Right renal cortex interstitium (tissue), 3 donors: ENCODE data around the gene CAP2. TPM values are rescaled to one million over a fixed set of nuclear protein-coding genes. Genes with fewer than 3 reads are reported as not detected.
"Not testable (repeated sequence)": the region's sequence is repeated elsewhere in the genome, so short reads cannot be mapped to it uniquely, and the experiment has no call there.

ENCODE experiments used
- DNase-seq, 3 donors: peaks; one replicate each; pipeline ENCODE4 v3.0.0-alpha.2; 2013; ENCODE audit warnings: low read depth in 3 of 3, low spot score in 2 of 3
- polyA plus RNA-seq, 3 donors: library from polyadenylated mRNA; unstranded; fragments of 120-200 nt; gene quantifications; one replicate each; pipeline ENCODE4 v1.2.1, GENCODE V29; 2013; ENCODE audit not compliant: insufficient read length in 3 of 3

CAP2 gene
- polyA plus RNA-seq, 3 donors: 13.0 to 15.8 (median 13.3) TPM

DNA sequence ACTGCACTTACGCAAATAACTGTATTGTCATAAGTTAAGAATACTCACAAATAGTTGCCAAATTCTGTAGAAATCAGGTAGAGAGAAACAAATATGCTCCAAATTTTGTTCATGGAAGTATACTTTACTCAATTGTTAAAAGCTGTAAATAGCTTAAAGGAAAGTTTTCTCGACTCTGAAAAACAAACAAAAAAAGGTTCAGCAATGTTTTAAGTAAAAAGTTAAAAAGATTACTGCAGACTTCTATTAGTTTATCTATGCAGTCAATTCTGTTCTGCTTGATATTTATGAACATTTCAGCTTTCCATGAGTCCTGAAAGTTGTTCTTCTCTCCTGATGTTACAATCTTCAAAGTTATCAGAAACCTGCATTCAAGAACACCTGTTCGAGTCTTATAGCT lies 169.2 kb downstream of the CAP2 start:
- DNase-seq: no peak

DNA sequence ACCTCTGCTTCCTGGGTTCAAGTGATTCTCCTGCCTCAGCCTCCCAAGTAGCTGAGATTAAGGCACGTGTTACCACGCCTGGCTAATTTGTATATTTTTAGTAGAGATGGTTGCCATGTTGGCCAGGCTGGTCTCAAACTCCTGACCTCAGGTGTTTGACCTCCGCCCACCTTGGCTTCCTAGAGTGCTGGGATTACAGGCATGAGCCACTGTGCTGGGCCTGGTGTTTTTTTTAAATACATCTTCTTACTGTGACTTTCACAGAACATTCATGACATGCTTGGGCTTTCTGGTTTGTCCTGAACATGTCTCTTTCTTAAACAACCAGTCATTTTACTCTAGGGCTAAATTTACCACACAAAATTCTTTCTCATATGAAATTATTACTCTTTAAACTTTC lies 172.0 kb downstream of the CAP2 start:
- DNase-seq: no peak

DNA sequence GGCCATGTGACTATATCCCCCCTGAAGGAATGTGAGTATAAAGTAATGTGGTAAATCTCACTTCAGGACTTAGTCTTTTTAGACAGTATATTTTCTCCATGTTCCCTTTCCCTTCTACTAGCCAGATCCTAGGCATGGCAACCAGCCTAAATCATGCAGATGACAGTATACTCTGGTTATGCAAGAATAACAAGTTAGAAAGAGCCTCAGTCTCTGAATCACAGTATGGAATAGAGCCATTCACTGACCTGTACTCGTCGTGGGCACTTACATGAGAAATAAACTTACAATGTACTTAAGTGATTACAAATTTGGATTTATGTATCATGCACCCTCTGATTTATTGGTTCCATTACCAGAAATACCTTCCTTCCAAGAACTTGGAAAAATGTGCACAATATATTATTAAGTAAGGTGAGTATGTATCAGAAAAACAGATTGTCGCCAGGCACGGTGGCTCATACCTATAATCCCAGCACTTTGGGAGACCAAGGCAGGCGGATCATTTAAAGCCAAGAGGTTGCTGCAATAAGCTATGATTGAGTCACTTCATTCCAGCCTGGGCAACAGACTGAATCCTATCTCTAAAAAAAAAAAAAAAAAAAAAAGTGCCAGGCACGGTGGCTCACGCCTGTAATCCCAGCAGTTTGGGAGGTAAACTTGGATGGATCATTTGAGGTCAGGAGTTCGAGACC lies 181.6 kb downstream of the CAP2 start:
- no peak for DNase-seq

DNA sequence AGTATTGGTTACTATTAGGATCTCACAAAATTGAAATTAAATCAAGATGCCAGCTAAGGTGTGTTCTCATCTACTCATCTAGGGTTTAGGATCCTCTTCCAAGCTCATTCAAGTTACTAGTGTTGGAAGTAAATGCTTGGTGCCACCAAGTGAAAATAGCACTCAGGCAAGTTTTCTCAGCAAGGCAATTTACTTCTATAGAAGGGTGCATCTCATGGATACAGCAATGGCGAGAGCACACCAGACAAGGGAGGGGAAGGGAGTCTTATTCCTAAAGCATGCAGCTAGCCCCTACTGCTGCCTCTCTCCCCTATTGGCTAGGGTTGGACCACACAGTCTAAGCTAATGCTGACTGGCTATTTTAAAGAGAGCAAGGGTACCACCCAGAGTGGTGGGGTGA lies 183.7 kb downstream of the CAP2 start:
- no peak for DNase-seq

DNA sequence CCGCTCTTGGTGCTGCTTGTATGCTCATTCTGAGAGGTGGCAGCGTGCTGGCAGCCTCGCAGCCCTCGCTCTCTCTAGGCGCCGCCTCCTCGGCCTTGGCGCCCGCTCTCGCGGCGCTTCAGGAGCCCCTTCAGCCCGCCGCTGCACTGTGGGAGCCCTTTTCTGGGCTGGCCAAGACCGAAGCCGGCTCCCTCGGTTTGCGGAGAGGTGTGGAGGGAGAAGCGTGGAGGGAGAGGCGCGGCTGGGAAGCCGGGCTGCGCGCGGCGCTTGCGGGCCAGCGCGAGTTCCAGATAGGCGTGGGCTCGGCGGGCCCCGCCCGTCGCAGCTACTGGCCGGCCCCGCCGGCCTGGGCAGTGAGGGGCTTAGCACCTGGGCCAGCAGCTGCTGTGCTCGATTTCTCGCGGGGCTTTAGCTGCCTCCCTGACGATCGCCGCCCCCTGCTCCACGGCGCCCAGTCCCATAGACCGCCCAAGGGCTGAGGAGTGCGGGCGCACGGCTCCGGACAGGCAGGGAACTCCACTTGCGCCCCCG lies 187.2 kb downstream of the CAP2 start:
- DNase-seq: peak in 2 of 3 donors; percentile 23 to 56

DNA sequence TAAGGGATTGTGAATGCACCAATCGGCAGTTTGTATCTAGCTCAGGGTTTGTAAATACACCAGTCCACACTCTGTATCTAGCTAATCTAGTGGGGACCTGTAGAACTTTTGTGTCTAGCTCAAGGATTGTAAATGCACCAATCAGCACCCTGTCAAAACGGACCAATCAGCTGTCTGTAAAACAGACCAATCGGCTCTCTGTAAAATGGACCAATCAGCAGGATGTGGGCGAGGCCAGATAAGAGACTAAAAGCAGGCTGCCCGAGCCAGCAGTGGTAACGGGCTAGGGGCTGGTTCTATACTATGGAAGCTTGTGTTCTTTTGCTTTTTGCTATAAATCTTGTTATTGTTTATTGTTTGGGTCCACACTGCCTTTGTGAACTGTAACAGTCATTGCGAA lies 187.9 kb downstream of the CAP2 start:
- DNase-seq: not testable (repeated sequence)

DNA sequence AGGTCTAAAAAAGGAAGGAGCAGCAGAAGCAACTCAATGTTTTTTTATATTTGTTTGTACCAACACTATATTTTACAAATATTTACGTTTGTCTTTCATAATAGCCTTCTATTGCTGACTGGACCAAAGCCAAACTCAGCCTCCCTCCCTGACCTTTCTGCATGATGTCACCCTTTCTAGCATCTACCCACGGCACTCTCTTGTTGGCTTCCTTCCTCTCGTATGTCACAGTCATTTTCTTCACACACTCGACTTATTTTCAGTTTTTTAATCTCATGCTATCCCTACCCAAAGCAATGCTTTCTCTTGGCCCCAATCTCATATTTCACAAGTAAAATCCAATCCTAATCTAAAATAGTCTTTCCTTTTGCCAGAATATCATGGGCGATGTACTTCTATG lies 190.4 kb downstream of the CAP2 start:
- DNase-seq: no peak

DNA sequence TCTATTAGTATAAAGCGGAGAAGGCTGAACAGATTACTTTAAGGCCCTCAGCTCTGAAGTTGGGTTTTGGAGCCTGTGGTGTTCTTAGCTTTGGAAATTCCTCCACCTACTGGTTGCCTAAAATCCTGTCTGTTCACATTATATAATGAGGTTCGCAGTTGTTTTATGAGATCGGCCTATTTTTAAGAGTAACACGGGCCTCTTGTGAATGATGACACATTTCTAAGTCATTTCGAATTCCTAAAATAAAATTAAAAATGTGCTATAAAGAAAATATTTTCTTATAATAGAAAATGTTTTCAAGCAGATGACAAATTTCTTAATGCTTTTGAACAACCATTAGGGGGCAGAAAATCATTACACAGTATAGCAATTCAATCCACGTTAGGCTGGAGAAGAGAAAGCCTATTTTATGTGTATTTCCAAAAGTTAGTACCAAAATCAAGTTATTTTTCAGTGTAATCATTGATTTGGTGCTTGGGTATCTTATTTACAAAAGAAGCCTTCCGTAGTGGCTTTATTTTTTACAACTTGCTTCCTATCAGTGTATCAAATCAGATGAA lies 190.9 kb downstream of the CAP2 start:
- DNase-seq: peak in 2 of 3 donors; percentile 71 to 74

DNA sequence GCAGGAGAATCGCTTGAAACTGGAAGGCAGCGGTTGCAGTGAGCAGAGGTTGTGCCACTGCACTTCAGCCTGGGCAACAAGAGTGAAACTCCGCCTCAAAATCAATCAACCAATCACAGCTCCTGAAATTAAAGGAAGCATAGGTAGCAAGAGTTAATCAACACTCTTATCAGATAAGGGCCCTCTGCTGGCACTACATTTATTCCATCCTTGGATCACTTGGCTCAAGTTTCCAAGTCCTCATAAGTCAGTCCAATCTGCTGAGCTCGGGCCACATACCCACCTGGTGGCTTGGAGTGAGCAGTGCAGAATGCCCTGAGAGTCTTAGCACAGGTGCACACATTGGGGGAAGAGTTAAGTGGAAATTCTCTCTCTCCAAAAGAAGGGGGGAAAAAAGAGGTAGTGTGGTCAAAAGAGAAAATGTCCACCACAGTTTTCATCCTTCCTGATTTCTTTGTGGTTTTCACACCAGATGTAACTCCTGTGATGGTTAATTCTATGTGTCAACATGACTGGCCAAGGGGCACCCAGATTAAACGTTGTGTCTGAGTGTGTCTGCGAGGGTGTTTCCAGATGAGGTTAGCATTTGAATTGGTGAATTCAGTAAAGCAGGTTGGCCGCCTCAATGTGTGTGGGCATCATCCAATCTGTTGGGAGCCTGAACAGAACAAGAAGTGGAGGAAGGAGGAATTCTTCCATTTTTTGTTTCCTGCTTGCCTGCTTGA lies 192.5 kb downstream of the CAP2 start:
- no peak for DNase-seq

DNA sequence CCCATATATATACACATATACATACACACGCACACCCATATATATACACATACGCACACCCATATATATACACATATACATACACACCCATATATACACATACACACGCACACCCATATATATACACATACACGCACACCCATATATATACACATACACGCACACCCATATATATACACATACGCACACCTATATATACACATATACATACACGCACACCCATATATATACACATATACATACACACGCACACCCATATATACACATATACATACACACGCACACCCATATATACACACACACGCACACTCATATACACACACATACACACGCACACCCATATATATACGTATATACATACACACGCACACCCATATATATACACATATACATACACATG lies 193.2 kb downstream of the CAP2 start:
- not testable (repeated sequence) for DNase-seq

DNA sequence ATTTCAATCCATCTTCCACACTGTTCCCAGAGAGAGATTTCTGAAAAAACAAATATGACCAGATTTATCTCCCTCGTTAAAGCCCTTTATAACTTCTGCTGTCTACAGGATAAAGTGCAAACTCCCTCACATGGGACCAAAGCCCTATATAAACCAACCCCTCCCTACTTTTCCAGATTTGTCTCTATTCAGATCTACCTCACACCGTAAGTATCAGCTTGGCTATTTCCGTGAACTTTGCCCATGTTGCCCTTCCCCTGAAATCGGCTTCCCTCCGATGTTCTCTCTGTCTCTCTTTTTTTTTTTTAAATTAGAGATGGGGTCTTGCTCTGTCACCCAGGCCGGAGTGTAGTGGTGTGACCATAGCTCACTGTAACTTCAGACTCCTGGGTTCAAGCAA lies 194.6 kb downstream of the CAP2 start:
- DNase-seq: no peak

DNA sequence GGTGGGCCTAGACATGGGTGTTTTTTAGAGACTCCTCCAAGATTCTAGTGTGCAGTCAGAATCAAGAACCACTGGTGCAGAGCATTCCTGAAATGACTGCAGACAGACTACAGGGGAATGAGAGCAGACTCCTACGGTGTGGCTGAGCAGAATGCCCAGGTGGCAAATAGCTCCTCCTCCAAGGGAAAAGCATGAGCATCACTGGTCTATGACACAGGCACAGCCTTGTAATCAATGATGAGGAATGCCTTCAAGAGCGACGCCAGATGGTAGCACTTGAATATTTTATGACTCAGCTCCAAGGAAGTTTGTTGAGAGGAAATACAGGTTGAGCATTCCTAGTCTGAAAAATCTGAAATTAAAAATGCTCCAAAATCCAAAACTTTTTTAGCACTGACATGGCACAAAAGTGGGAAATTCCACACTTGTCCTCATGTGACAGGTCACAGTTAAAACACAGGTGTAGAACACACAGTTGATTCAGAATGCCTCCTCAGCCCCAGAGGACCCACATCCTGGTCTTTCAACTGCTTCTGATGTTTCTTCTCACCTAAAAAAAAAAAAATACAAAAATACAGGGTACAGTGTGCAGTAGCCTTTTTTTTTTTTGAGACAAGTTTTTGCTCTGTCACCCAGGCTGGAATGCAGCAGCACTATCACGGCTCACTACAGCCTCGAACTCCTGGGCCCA lies 196.2 kb downstream of the CAP2 start:
- no peak for DNase-seq

DNA sequence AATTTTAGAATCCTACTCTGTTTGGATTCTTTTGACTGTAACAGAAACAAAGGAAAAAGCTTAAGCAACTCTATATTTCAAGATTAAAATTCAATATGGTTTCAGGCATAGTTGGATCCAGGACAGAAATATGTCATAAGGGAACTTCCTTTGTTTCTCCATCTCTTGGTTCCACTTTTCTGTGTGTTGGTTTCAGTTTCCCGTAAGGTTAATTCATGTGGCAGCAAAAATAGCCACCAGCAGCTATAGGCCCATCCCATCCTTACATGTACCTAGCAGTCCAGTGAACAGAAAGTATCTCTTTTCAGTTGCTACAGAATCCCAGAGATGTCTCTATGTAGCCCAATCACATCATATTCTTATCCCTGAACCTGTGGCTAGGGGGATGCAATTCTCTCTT lies 197.9 kb downstream of the CAP2 start:
- DNase-seq: no peak

DNA sequence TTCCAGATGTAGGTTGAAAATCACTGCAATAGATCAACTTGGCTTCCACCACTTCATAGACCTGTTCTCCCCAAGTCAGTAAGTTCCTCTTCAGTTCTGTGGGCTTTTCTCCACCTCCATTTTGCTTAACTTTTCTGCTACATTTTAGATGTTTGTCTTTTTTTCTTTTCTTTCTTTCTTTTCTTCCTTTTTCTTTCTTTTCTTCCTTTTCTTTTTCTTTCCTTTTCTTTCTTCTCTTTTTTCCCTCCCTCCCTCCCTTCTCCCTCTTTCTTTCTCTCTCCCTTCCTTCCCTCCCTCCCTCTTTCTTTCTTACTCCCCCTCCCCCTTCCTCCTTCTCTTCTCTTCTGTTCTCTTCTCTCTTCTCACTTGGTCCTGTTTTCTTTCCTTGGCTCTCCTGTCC lies 199.9 kb downstream of the CAP2 start:
- no peak for DNase-seq

DNA sequence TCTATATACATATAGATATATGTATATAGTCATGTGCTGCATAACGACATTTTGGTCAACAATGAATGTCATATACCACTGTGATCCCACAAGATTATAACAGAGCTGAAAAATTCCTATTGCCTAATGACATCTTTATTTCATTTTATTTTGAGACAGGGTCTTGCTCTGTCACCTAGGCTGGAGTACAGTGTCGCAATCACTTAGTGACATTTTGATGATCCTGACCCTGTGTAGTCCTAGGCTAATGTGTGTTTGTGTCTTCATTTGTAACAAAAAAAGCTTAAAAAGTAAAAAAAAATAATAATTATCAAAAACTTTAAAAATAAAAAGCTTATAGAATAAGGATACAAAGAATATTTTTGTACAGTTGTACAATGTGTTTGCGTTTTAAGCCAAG lies 202.7 kb downstream of the CAP2 start:
- no peak for DNase-seq

DNA sequence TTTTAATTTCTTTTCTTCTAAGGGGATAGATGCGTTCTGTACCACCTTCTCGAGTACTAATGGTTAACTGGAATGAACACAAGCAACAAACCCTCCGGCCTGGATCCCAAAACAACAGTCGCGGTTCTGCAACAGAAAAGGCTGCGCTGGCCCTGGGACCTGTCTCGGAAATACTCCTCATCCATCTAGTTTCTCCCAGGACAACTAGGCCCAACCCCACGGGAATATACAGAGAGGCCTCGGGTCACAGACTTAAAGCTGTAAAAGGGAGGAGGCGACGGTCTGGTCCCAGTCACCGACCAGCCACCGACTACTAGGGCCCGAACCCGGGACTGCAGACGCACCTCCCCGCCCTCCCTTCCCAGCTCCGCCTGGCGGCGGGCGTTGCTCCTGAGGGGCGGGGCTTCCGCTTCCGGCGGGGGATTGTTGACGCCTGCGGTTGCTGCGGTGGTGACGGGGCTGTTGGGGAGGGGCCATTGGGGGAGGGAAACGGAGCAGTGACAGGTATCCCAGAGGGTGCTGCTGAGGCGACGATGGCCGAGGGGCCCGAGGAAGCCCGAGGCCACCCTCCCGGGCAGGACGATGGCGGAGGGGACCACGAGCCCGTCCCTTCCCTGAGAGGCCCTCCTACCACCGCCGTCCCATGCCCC lies 206.6 kb downstream of the CAP2 start, which contains the start of gene FAM8A1:
Gene FAM8A1, plus strand, starts transcription at position 426 of the 650 bp plus-strand sequence. Its CDS starts 108 bp downstream, at position 534.
- peak; percentile 86 to 90 (median 87) for DNase-seq

DNA sequence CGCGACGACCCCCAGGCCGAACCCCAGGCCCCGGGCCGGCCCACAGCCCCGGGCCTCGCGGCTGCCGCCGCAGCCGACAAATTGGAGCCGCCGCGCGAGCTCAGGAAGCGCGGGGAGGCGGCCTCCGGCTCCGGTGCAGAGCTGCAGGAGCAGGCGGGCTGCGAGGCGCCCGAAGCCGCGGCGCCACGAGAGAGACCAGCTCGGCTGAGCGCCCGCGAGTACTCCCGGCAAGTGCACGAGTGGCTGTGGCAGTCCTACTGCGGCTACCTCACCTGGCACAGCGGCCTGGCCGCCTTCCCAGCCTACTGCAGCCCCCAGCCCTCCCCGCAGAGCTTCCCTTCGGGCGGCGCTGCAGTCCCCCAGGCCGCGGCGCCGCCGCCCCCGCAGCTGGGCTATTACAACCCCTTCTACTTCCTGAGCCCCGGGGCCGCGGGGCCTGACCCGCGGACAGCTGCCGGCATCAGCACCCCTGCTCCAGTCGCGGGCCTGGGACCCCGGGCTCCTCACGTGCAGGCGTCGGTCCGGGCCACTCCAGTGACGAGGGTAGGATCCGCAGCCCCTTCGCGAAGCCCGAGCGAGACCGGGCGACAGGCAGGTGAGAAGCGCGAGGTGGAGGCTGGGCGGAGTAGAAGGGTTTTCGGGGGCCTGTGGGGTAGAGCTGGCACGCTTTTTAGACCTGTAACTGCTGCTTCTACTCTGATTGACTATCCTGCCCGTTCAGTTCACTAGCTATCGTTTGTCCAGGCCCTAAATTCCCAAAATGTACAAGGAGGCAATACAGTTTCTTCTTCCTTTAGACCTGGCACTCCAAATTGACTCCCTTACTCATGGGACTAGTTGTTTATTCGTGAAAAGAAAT lies 207.4 kb downstream of the CAP2 start:
- peak in 2 of 3 donors; percentile 21 to 31 for DNase-seq

DNA sequence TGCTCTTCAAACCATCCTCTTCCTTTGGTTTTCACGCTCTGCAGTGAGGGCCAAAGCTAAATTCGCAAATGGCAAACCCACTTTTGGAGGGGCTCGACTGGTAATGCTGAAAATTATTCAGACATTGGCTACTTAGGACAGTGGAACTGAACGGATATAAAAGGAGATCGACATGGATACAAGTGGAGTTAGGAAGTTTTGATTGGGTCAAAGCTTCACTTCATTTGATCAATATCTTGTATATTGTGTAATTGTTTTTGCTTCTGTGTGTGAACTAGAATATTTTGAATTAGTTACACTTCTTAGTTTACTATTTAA lies 207.9 kb downstream of the CAP2 start:
- DNase-seq: no peak

DNA sequence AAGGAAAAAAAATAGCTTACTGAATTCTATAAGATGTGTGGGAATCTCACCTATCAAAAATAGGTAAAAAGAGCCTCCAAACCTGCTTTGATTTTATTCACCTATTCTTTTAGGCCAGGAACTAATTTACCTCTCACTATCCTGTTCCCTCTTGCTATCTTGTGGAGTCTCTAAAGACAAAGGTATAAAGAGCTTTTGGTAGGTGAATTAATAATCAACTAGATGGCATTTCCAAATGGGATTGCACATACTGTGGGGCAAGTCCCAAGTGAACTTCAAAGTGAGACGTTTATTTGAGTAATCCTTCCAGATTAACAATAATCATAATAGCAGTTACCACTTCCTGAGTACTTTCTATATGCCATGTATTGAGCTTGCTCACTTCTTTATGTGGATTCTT lies 209.5 kb downstream of the CAP2 start:
- DNase-seq: no peak

DNA sequence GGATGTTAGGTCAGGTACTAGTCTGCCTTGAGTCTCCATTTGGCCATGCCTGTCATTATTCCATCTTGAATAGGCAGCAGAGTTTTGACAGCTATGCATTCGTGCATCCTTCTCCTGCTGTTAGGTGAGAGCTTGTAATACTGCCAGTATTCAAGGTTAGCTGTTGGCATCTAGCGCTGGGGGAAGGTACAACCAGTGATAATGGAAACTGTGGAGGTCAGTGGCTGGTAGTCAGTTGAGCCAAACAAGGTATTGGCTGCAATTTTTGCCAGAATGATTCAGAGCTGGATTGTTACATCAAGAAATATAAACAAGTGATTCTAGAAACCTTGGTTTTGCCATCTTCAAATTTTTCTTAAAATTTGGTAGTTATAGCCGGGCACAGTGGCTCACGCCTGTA lies 213.2 kb downstream of the CAP2 start:
- no peak for DNase-seq
